ENCODE results near the gene HAGH. TPM values are rescaled to one million over a fixed set of nuclear protein-coding genes. Genes with fewer than 3 reads are reported as not detected.

Gene HAGH
- polyA plus RNA-seq, 1 experiment = 51.6 TPM

- H3K36me3 ChIP-seq (ENCODE audit: control insufficient read depth, insufficient read depth, low read length) = peaks cover 44% of the 10 kb centered on the region
- no peaks in the 10 kb centered on the region for H3K27me3 ChIP-seq (ENCODE audit: control insufficient read depth, insufficient read depth, low read length)
- no peak overlapping the region for H3K4me3 ChIP-seq (ENCODE audit: low read depth, low read length)
- CTCF ChIA-PET = interaction anchor here (0.6 kb wide), 1 partner anchor 61 kb away, joined by 3 read pairs; the partner anchor contains the start of gene MAPK8IP3
- POLR2A ChIA-PET = no interaction called here
- TF ChIP-seq, protein P1, sequence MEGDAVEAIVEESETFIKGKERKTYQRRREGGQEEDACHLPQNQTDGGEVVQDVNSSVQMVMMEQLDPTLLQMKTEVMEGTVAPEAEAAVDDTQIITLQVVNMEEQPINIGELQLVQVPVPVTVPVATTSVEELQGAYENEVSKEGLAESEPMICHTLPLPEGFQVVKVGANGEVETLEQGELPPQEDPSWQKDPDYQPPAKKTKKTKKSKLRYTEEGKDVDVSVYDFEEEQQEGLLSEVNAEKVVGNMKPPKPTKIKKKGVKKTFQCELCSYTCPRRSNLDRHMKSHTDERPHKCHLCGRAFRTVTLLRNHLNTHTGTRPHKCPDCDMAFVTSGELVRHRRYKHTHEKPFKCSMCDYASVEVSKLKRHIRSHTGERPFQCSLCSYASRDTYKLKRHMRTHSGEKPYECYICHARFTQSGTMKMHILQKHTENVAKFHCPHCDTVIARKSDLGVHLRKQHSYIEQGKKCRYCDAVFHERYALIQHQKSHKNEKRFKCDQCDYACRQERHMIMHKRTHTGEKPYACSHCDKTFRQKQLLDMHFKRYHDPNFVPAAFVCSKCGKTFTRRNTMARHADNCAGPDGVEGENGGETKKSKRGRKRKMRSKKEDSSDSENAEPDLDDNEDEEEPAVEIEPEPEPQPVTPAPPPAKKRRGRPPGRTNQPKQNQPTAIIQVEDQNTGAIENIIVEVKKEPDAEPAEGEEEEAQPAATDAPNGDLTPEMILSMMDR (IDR thresholded peaks at IDR 0.05; ENCODE audit: insufficient read depth, low read depth, low read length) = no peak
- no peak for DNase-seq (ENCODE audit: low read depth)
These were observed 59.9 kb downstream of the HAGH start for GRCh38 chr16:1766701-1767100.

GRCh38 chr16:1766231-1766630, 60.4 kb downstream of the HAGH start:
- Histone ChIP-seq H3K27me3 (ENCODE audit: control insufficient read depth, insufficient read depth, low read length) (no peaks in the 10 kb centered on the region), H3K4me3 (ENCODE audit: low read depth, low read length) (no peak overlapping the region), H3K36me3 (ENCODE audit: control insufficient read depth, insufficient read depth, low read length) (peaks cover 44% of the 10 kb centered on the region)
- ChIA-PET CTCF (interaction anchor here (0.6 to 3.8 kb wide), 2 partner anchors 60 kb away, joined by 3 to 14 read pairs; partner anchors contain the start of gene MAPK8IP3), POLR2A (no interaction called here)
- TF ChIP-seq, protein P1 (IDR thresholded peaks at IDR 0.05; ENCODE audit: insufficient read depth, low read depth, low read length) = no peak
- DNase-seq (ENCODE audit: low read depth) = no peak

DNA sequence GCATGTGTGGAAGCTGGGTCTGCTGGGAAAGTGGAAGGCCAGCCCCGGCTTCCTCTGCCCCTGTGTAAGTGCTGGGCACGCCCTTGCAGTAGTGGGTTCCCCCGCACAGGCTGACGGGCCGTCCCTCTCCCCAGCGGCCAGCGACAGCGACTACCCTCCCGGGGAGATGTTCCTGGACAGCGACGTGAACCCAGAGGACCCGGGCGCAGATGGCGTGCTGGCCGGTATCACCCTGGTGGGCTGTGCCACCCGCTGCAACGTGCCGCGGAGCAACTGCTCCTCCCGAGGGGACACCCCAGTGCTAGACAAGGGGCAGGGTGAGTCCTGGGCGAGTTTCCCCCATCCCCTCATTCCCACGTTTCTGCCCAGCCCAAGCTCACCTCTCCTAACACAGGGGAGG, 60.8 kb downstream of the HAGH start:
- no peak overlapping the region for H3K4me3 ChIP-seq (ENCODE audit: low read depth, low read length)
- no peaks in the 10 kb centered on the region for H3K27me3 ChIP-seq (ENCODE audit: control insufficient read depth, insufficient read depth, low read length)
- peaks cover 47% of the 10 kb centered on the region for H3K36me3 ChIP-seq (ENCODE audit: control insufficient read depth, insufficient read depth, low read length)
- ChIA-PET POLR2A (no interaction called here), CTCF (interaction anchor here (1.6 to 3.8 kb wide), 2 partner anchors 16 to 60 kb away, joined by 4 to 14 read pairs; partner anchors contain the start of gene MAPK8IP3)
- no peak for DNase-seq (ENCODE audit: low read depth)
- TF ChIP-seq, protein P1 (IDR thresholded peaks at IDR 0.05; ENCODE audit: insufficient read depth, low read depth, low read length) = no peak

GRCh38 chr16:1764971-1765370, 61.7 kb downstream of the HAGH start:
- Histone ChIP-seq H3K27me3 (ENCODE audit: control insufficient read depth, insufficient read depth, low read length) (no peaks in the 10 kb centered on the region), H3K36me3 (ENCODE audit: control insufficient read depth, insufficient read depth, low read length) (peaks cover 53% of the 10 kb centered on the region), H3K4me3 (ENCODE audit: low read depth, low read length) (no peak overlapping the region)
- ChIA-PET POLR2A (no interaction called here), CTCF (interaction anchor here (0.6 to 3.8 kb wide), 7 partner anchors 15 to 92 kb away, joined by 3 to 14 read pairs (median 4); partner anchors contain the start of genes MAPK8IP3, NUBP2 and SPSB3)
- TF ChIP-seq, protein P1 (IDR thresholded peaks at IDR 0.05; ENCODE audit: insufficient read depth, low read depth, low read length) = no peak
- no peak for DNase-seq (ENCODE audit: low read depth)

- H3K27me3 ChIP-seq (ENCODE audit: control insufficient read depth, insufficient read depth, low read length) = no peaks in the 10 kb centered on the region
- TF ChIP-seq, protein P1 (IDR thresholded peaks at IDR 0.05; ENCODE audit: insufficient read depth, low read depth, low read length) = peak; percentile 59
- DNase-seq (ENCODE audit: low read depth) = no peak
- ChIA-PET CTCF (interaction anchor here (0.9 to 3.8 kb wide), 7 partner anchors 10 to 58 kb away, joined by 3 to 14 read pairs (median 3); partner anchors contain the start of genes MAPK8IP3, NUBP2 and SPSB3), POLR2A (no interaction called here)
- H3K36me3 ChIP-seq (ENCODE audit: control insufficient read depth, insufficient read depth, low read length) = peaks cover 52% of the 10 kb centered on the region
- H3K4me3 ChIP-seq (ENCODE audit: low read depth, low read length) = no peak overlapping the region
These were observed 62.8 kb downstream of the HAGH start for GRCh38 chr16:1763521-1764511.
